ENCODE data around the gene SLC44A4. TPM values are rescaled to one million over a fixed set of nuclear protein-coding genes. Genes with fewer than 3 reads are reported as not detected.
"Not testable (repeated sequence)": the region's sequence is repeated elsewhere in the genome, so short reads cannot be mapped to it uniquely, and the experiment has no call there.

The SLC44A4 gene
- total RNA-seq, 1 experiment from 2014 or later, result 3.1 TPM

DNA sequence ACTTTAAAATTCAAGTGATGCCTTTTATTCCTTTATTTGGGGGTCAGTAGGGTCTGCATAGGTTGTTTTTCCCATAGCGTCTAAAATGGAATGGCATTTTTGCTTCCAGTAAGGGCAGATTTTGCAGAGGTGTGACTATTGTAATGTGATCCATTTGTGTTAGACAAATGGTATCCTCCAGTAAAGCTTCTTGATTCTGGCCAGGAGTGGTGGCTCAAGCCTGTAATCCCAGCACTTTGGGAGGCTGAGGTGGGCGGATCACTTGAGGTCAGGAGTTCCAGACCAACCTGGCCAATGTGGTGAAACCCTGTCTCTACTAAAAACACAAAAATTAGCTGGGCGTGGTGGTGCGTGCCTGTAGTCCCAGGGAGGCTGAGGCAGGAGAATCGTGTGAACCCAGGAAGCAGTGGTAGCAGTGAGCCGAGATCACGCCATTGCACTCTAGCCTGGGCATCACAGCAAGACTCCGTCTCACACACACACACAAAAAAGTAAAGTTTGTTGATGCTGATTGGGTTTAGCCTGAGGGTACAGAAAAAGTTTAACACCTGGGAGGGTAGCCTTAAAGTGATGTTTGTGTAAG is 60.8 kb downstream of the SLC44A4 start:
- ChIA-PET POLR2A (interaction anchor here (1.1 kb wide), 1 partner anchor 9 kb away, joined by 3 read pairs; the partner anchor contains the start of gene HSPA1B), CTCF (interaction anchor here (1.6 kb wide), 1 partner anchor 48 kb away, joined by 4 read pairs; no protein-coding TSS in a partner anchor)
- TF ChIP-seq ZNF121 (CRISPR knock-in tag; IDR thresholded peaks at IDR 0.05), result peak; percentile 96
- not testable (repeated sequence) for H3K27me3 Mint-ChIP-seq (ENCODE audit: low read depth); ATAC-seq; H3K9me3 Mint-ChIP-seq; DNase-seq (ENCODE audit: low spot score); H3K36me3 Mint-ChIP-seq
- Mint-ChIP-seq H3K27ac (peak overlapping the region; percentile 4; the same call in 1 of the 2 replicates), H3K4me3 (peak overlapping the region; percentile 68), H3K4me1 (peaks cover 41% of the 10 kb centered on the region)

DNA sequence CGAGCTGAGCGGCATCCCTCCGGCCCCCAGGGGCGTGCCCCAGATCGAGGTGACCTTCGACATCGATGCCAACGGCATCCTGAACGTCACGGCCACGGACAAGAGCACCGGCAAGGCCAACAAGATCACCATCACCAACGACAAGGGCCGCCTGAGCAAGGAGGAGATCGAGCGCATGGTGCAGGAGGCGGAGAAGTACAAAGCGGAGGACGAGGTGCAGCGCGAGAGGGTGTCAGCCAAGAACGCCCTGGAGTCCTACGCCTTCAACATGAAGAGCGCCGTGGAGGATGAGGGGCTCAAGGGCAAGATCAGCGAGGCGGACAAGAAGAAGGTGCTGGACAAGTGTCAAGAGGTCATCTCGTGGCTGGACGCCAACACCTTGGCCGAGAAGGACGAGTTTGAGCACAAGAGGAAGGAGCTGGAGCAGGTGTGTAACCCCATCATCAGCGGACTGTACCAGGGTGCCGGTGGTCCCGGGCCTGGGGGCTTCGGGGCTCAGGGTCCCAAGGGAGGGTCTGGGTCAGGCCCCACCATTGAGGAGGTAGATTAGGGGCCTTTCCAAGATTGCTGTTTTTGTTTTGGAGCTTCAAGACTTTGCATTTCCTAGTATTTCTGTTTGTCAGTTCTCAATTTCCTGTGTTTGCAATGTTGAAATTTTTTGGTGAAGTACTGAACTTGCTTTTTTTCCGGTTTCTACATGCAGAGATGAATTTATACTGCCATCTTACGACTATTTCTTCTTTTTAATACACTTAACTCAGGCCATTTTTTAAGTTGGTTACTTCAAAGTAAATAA is 61.5 kb downstream of the SLC44A4 start:
- ChIA-PET CTCF (interaction anchor here (1.6 kb wide), 1 partner anchor 48 kb away, joined by 4 read pairs; no protein-coding TSS in a partner anchor), POLR2A (interaction anchor here (1.1 kb wide), 1 partner anchor 10 kb away, joined by 3 read pairs; the partner anchor contains the start of gene HSPA1B)
- not testable (repeated sequence) for ATAC-seq; H3K27me3 Mint-ChIP-seq (ENCODE audit: low read depth); H3K36me3 Mint-ChIP-seq; DNase-seq (ENCODE audit: low spot score); H3K9me3 Mint-ChIP-seq
- Mint-ChIP-seq H3K27ac (peak overlapping the region; percentile 4; the same call in 1 of the 2 replicates), H3K4me3 (peak overlapping the region; percentile 68), H3K4me1 (peaks cover 35% of the 10 kb centered on the region)

DNA sequence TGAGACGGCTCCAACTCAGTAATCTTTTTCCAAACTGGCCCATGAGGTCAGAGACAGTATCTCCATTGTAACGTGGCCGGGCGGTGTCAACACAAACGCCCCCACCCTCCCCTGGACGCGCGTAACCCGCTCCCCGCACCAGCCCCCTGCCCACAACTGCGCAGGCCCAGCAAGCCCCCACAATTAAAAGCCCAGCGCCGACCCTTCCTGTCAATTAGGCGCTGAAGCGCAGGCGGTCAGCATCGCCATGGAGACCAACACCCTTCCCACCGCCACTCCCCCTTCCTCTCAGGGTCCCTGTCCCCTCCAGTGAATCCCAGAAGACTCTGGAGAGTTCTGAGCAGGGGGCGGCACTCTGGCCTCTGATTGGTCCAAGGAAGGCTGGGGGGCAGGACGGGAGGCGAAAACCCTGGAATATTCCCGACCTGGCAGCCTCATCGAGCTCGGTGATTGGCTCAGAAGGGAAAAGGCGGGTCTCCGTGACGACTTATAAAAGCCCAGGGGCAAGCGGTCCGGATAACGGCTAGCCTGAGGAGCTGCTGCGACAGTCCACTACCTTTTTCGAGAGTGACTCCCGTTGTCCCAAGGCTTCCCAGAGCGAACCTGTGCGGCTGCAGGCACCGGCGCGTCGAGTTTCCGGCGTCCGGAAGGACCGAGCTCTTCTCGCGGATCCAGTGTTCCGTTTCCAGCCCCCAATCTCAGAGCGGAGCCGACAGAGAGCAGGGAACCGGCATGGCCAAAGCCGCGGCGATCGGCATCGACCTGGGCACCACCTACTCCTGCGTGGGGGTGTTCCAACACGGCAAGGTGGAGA is 63.6 kb downstream of the SLC44A4 start, which contains the start of the genes HSPA1A and HSPA1L:
Gene HSPA1A, plus strand, starts transcription at position 519 of the 814 bp plus-strand sequence. Its CDS starts 214 bp downstream, at position 733.
Gene HSPA1L, minus strand, starts transcription at position 259 of the 814 bp plus-strand sequence. CDS start 3,311 bp downstream, outside the sequence.
- no peaks in the 10 kb centered on the region; the same call in 1 of the 2 replicates for H3K27me3 Mint-ChIP-seq (ENCODE audit: low read depth)
- peak within 1 kb of the TSS; percentile 98 for H3K27ac Mint-ChIP-seq
- peaks cover 4% of the 10 kb centered on the region; the same call in 1 of the 2 replicates for H3K36me3 Mint-ChIP-seq
- ATAC-seq (peak; percentile 91), DNase-seq (ENCODE audit: low spot score) (peak; percentile 98)
- no peaks in the 10 kb centered on the region; the same call in 1 of the 2 replicates for H3K9me3 Mint-ChIP-seq
- H3K4me3 Mint-ChIP-seq, result peak within 1 kb of the TSS; percentile 85
- peaks cover 27% of the 10 kb centered on the region for H3K4me1 Mint-ChIP-seq
- ChIA-PET POLR2A (interaction anchor here (0.6 to 2.3 kb wide), 15 partner anchors 9 to 646 kb away, joined by 3 to 18 read pairs (median 4); partner anchors contain the start of genes GPANK1, HSPA1B, LSM2 and MSH5), CTCF (interaction anchor here (0.7 to 2.4 kb wide), 10 partner anchors 9 to 85 kb away, joined by 3 to 19 read pairs (median 8); partner anchors contain the start of genes DDAH2, HSPA1B, LSM2 and VARS1)
- TF ChIP-seq SP1 (CRISPR knock-in tag; conservative IDR thresholded peaks at IDR 0.05) (peak; percentile 17; the same call in 1 of the 2 replicates), NFYB (CRISPR knock-in tag; conservative IDR thresholded peaks at IDR 0.05; ENCODE audit: low read depth) (peak; percentile 66), TEAD1 (CRISPR knock-in tag; IDR thresholded peaks at IDR 0.05) (0 out of 2 replicates have a peak, but pooled peaks have one; percentile 49), GABPB1 (CRISPR knock-in tag; IDR thresholded peaks at IDR 0.05) (peak; percentile 56), TEAD4 (CRISPR knock-in tag; IDR thresholded peaks at IDR 0.05) (no peak), SOX15 (CRISPR knock-in tag; IDR thresholded peaks at IDR 0.05) (no peak), FOXK1 (CRISPR knock-in tag; IDR thresholded peaks at IDR 0.05) (0 out of 2 replicates have a peak, but pooled peaks have one; percentile 39), PRRX2 (CRISPR knock-in tag; IDR thresholded peaks at IDR 0.05) (no peak), ZNF232 (CRISPR knock-in tag; IDR thresholded peaks at IDR 0.05) (peak; percentile 85; the same call in 1 of the 2 replicates)
- TF ChIP-seq, protein P1, sequence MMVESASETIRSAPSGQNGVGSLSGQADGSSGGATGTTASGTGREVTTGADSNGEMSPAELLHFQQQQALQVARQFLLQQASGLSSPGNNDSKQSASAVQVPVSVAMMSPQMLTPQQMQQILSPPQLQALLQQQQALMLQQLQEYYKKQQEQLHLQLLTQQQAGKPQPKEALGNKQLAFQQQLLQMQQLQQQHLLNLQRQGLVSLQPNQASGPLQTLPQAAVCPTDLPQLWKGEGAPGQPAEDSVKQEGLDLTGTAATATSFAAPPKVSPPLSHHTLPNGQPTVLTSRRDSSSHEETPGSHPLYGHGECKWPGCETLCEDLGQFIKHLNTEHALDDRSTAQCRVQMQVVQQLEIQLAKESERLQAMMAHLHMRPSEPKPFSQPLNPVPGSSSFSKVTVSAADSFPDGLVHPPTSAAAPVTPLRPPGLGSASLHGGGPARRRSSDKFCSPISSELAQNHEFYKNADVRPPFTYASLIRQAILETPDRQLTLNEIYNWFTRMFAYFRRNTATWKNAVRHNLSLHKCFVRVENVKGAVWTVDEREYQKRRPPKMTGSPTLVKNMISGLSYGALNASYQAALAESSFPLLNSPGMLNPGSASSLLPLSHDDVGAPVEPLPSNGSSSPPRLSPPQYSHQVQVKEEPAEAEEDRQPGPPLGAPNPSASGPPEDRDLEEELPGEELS (CRISPR knock-in tag; IDR thresholded peaks at IDR 0.05), result peak; percentile 52; the same call in 1 of the 2 replicates
- TF ChIP-seq, protein P2, sequence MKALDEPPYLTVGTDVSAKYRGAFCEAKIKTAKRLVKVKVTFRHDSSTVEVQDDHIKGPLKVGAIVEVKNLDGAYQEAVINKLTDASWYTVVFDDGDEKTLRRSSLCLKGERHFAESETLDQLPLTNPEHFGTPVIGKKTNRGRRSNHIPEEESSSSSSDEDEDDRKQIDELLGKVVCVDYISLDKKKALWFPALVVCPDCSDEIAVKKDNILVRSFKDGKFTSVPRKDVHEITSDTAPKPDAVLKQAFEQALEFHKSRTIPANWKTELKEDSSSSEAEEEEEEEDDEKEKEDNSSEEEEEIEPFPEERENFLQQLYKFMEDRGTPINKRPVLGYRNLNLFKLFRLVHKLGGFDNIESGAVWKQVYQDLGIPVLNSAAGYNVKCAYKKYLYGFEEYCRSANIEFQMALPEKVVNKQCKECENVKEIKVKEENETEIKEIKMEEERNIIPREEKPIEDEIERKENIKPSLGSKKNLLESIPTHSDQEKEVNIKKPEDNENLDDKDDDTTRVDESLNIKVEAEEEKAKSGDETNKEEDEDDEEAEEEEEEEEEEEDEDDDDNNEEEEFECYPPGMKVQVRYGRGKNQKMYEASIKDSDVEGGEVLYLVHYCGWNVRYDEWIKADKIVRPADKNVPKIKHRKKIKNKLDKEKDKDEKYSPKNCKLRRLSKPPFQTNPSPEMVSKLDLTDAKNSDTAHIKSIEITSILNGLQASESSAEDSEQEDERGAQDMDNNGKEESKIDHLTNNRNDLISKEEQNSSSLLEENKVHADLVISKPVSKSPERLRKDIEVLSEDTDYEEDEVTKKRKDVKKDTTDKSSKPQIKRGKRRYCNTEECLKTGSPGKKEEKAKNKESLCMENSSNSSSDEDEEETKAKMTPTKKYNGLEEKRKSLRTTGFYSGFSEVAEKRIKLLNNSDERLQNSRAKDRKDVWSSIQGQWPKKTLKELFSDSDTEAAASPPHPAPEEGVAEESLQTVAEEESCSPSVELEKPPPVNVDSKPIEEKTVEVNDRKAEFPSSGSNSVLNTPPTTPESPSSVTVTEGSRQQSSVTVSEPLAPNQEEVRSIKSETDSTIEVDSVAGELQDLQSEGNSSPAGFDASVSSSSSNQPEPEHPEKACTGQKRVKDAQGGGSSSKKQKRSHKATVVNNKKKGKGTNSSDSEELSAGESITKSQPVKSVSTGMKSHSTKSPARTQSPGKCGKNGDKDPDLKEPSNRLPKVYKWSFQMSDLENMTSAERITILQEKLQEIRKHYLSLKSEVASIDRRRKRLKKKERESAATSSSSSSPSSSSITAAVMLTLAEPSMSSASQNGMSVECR (CRISPR knock-in tag; IDR thresholded peaks at IDR 0.05; ENCODE audit: borderline replicate concordance), result 0 out of 2 replicates have a peak, but pooled peaks have one; percentile 53
- TF ChIP-seq, protein P3, sequence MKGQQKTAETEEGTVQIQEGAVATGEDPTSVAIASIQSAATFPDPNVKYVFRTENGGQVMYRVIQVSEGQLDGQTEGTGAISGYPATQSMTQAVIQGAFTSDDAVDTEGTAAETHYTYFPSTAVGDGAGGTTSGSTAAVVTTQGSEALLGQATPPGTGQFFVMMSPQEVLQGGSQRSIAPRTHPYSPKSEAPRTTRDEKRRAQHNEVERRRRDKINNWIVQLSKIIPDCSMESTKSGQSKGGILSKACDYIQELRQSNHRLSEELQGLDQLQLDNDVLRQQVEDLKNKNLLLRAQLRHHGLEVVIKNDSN (CRISPR knock-in tag; IDR thresholded peaks at IDR 0.05), result peak; percentile 19; the same call in 1 of the 2 replicates
- TF ChIP-seq, protein P4, sequence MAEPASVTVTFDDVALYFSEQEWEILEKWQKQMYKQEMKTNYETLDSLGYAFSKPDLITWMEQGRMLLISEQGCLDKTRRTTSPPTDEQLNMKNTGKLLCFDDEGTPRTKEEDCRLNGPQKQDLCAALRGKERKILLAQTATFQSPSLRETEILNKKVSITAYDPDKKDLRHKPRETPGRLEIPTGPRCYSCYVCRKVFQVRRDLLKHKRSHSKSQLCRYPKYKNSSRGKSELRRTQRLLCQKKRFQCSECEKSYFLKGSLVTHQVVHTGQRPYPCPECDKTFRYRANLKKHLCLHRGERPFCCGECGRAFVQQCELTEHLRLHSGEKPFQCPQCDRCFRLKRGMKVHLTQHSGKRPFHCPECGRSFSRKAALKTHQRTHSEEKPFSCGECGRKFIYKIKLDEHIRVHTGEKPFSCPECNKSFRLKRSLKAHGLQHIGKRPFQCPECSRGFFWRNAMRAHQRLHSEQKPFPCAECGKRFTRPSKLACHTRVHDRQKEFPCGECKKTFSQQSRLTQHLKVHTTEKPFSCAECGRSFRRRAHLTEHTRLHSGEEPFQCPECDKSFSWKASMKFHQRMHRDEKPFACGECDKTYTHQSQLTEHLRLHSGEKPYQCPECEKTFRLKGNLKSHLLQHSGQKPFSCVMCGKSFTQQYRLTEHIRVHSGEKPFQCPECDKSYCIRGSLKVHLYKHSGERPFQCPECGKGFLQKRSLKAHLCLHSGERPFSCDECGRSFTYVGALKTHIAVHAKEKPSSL (CRISPR knock-in tag; conservative IDR thresholded peaks at IDR 0.05), result no peak
- TF ChIP-seq, protein P5, sequence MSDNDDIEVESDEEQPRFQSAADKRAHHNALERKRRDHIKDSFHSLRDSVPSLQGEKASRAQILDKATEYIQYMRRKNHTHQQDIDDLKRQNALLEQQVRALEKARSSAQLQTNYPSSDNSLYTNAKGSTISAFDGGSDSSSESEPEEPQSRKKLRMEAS (CRISPR knock-in tag; IDR thresholded peaks at IDR 0.05), result peak; percentile 36; the same call in 1 of the 2 replicates

All from WTC11 (cell line).